SU-DHL-6 (cell line): ENCODE results near the gene SREBF1.

Source experiments
- H2AFZ ChIP-seq: fragments of 200-600 bp; sonication (generic); 2 replicates; pipeline ENCODE4 v1.6.1; 2014; ENCODE audit warnings: low read depth, mild to moderate bottlenecking, moderate library complexity, mixed read lengths, antibody characterized with exemption, low read length; ENCODE audit not compliant: severe bottlenecking
- H3F3A ChIP-seq: fragments of 200-600 bp; shearing (Covaris generic); 2 replicates; pipeline ENCODE4 v1.6.0; 2016; ENCODE audit warnings: antibody characterized with exemption, mild to moderate bottlenecking; ENCODE audit not compliant: insufficient read depth
- H3K27ac ChIP-seq: fragments of 200-600 bp; sonication (generic); 2 replicates; pipeline ENCODE4 v1.5.1; 2016; ENCODE audit warnings: low read depth, mild to moderate bottlenecking, low read length, moderate library complexity, mixed read lengths
- H3K27me3 ChIP-seq: fragments of 200-600 bp; sonication (generic), shearing (Covaris generic); 2 replicates; pipeline ENCODE4 v1.6.0; 2014; ENCODE audit warnings: mild to moderate bottlenecking, low read length
- H3K36me3 ChIP-seq: fragments of 200-600 bp; sonication (generic); 2 replicates; pipeline ENCODE4 v1.6.1; 2014; ENCODE audit warnings: mild to moderate bottlenecking, low read length, mixed read lengths
- H3K4me2 ChIP-seq: fragments of 300-600, 200-600 bp; shearing (Covaris generic), sonication (generic); 2 replicates; pipeline ENCODE4 v1.6.0; 2014; ENCODE audit warnings: low read length, low read depth, mild to moderate bottlenecking; ENCODE audit not compliant: poor library complexity, severe bottlenecking
- H3K4me3 ChIP-seq: fragments of 200-600 bp; sonication (generic); 2 replicates; pipeline ENCODE4 v1.5.1; 2014; ENCODE audit warnings: antibody characterized with exemption, low read length, mild to moderate bottlenecking, mixed read lengths; ENCODE audit not compliant: insufficient read depth, poor library complexity, severe bottlenecking
- H3K79me2 ChIP-seq: fragments of 200-600 bp; sonication (generic); 2 replicates; pipeline ENCODE4 v1.6.1; 2014; ENCODE audit warnings: mild to moderate bottlenecking, low read length, moderate library complexity; ENCODE audit not compliant: insufficient read depth
- H3K9ac ChIP-seq: fragments of 200-600 bp; sonication (generic); 2 replicates; pipeline ENCODE4 v1.7.0; 2014; ENCODE audit warnings: mild to moderate bottlenecking, low read length
- H3K9me2 ChIP-seq: fragments of 200-600 bp; sonication (generic); replicated peaks from 2 replicates; pipeline ENCODE4 v1.6.1; 2014; ENCODE audit warnings: low read length; ENCODE audit not compliant: insufficient read depth
- H3K9me3 ChIP-seq: fragments of 200-600 bp; sonication (generic); 2 replicates; pipeline ENCODE4 v1.6.1; 2014; ENCODE audit warnings: low read length, mixed read lengths; ENCODE audit not compliant: insufficient read depth
- H4K20me1 ChIP-seq: fragments of 200-600 bp; sonication (generic); 2 replicates; pipeline ENCODE4 v1.6.1; 2014; ENCODE audit warnings: low read depth, mild to moderate bottlenecking, antibody characterized with exemption, low read length, moderate library complexity, mixed read lengths
- CTCF ChIP-seq: fragments of 200-600 bp; sonication (generic); IDR thresholded peaks from one replicate; pipeline ENCODE4 v1.5.1; 2017; ENCODE audit warnings: antibody characterized with exemption, mild to moderate bottlenecking, low read length, moderate library complexity; ENCODE audit not compliant: insufficient read depth, poor library complexity, severe bottlenecking
- EZH2phosphoT487 ChIP-seq: fragments of 200-600 bp; sonication (generic), shearing (Covaris generic); conservative IDR thresholded peaks from 2 replicates; pipeline ENCODE4 v1.6.1; 2018; ENCODE audit warnings: mild to moderate bottlenecking, antibody characterized with exemption, low read length, moderate library complexity, mixed read lengths

Gene SREBF1

GRCh38 chr17:17819561-17819995, 17.2 kb downstream of the SREBF1 start:
- Histone ChIP-seq H3K27ac (no peak overlapping the region), H2AFZ (no peak overlapping the region), H4K20me1 (no peaks in the 10 kb centered on the region), H3K27me3 (no peaks in the 10 kb centered on the region), H3K9me2 (no peaks in the 10 kb centered on the region), H3K9me3 (no peaks in the 10 kb centered on the region), H3K9ac (no peak overlapping the region), H3K36me3 (no peaks in the 10 kb centered on the region), H3K4me2 (no peak overlapping the region), H3K4me3 (no peak overlapping the region), H3F3A (peaks cover 4% of the 10 kb centered on the region; the same call in 1 of the 2 replicates), H3K79me2 (peaks cover 25% of the 10 kb centered on the region)
- TF ChIP-seq EZH2phosphoT487: no peak

GRCh38 chr17:17819111-17819510, 17.7 kb downstream of the SREBF1 start:
- no peaks in the 10 kb centered on the region for H3K36me3 ChIP-seq

GRCh38 chr17:17818088-17818526, 18.7 kb downstream of the SREBF1 start:
- Histone ChIP-seq H2AFZ (no peak overlapping the region), H3K4me2 (no peak overlapping the region), H4K20me1 (no peaks in the 10 kb centered on the region), H3K27me3 (no peaks in the 10 kb centered on the region), H3K9me2 (no peaks in the 10 kb centered on the region), H3K9me3 (no peaks in the 10 kb centered on the region), H3K4me3 (no peak overlapping the region), H3F3A (no peaks in the 10 kb centered on the region), H3K36me3 (no peaks in the 10 kb centered on the region), H3K9ac (no peak overlapping the region), H3K27ac (no peak overlapping the region), H3K79me2 (peaks cover 22% of the 10 kb centered on the region)
- TF ChIP-seq CTCF: no peak
- TF ChIP-seq EZH2phosphoT487: no peak

More at GRCh38 chr17:17819111-17819510, 17.7 kb downstream of the SREBF1 start:
- no peak overlapping the region for H3K27ac ChIP-seq
- TF ChIP-seq CTCF (no peak), EZH2phosphoT487 (no peak)
- H3K9ac ChIP-seq: no peak overlapping the region
- H3K9me3 ChIP-seq: no peaks in the 10 kb centered on the region
- H3K79me2 ChIP-seq: peaks cover 25% of the 10 kb centered on the region
- H3K27me3 ChIP-seq: no peaks in the 10 kb centered on the region
- no peaks in the 10 kb centered on the region for H3F3A ChIP-seq
- no peaks in the 10 kb centered on the region for H4K20me1 ChIP-seq
- no peak overlapping the region for H3K4me3 ChIP-seq
- H3K4me2 ChIP-seq: no peak overlapping the region
- no peaks in the 10 kb centered on the region for H3K9me2 ChIP-seq
- H2AFZ ChIP-seq: no peak overlapping the region

- H3K9me3 ChIP-seq: no peaks in the 10 kb centered on the region
- no peak for TF ChIP-seq EZH2phosphoT487
- TF ChIP-seq CTCF: no peak
- no peak overlapping the region for H3K9ac ChIP-seq
- H3K9me2 ChIP-seq: no peaks in the 10 kb centered on the region
- no peak overlapping the region for H2AFZ ChIP-seq
- H3K4me3 ChIP-seq: no peak overlapping the region
- H4K20me1 ChIP-seq: no peaks in the 10 kb centered on the region
- no peak overlapping the region for H3K4me2 ChIP-seq
- no peaks in the 10 kb centered on the region for H3K36me3 ChIP-seq
- no peaks in the 10 kb centered on the region for H3K27me3 ChIP-seq
- no peaks in the 10 kb centered on the region for H3F3A ChIP-seq
- H3K27ac ChIP-seq: no peak overlapping the region
- H3K79me2 ChIP-seq: peaks cover 16% of the 10 kb centered on the region
Measured at GRCh38 chr17:17817552-17817947, 19.2 kb downstream of the SREBF1 start.
